ENCODE measurements around the gene RCE1.

RCE1 gene

DNA sequence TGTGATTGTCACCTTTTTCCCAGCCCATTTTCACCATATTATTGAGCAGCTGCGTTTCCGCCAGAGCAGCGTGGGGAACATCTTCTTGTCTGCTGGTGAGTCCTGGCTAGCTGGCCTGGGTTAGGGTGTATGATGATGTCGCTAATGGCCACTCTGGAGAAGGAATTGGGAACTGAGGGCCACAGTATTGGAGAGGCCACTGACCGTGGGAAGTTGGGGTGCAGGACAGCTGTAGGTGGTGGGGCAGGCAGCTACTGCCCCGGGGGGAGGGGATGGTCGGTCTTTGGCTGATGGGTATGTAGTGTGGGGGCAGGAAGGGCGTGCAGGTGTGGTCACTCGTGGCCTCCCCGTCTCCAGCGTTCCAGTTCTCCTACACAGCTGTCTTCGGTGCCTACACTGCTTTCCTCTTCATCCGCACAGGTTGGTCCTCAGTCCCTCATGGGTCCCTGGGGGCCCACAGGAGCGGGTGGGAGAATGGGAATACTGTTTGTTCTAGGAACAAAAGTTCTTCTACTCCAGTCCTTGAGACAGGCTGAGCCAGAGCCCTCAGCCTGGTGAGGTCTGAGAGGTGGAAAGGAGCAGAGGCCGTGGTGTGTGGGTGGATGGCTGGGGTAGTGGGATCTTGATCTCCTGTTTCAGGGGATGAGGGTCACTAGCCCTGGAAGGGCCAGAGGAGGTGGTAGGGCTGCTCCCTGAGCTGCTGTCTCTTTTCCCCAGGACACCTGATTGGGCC is 2.1 kb downstream of the RCE1 start:
- FAIRE-seq: no peak

DNA sequence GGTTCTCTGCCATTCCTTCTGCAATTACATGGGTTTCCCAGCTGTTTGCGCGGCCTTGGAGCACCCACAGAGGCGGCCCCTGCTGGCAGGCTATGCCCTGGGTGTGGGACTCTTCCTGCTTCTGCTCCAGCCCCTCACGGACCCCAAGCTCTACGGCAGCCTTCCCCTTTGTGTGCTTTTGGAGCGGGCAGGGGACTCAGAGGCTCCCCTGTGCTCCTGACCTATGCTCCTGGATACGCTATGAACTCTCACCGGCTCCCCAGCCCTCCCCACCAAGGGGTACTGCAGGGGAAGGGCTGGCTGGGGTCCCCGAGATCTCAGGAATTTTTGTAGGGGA is 2.6 kb downstream of the RCE1 start:
- no peak for FAIRE-seq

DNA sequence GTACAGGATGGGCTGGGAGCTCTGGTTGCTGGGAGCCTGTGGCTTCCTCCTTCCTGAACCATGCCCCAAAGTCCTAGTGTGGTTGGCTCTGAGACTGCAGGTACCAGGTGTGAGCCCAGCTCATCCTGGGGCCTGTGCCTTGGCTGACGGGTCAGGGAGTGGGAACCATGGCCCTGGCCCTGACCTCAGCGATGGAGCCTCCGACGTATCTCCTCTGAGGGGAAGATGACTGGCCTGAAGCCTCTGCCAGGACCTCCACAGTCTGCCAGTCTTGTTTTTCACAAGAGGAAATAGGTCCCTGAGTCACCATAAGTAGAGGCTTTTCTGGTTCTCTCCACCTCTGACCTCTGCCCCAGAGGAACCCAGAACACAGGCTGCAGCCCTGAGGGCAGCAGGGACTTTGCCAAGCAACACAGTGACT is 3.4 kb downstream of the RCE1 start:
- FAIRE-seq: no peak

DNA sequence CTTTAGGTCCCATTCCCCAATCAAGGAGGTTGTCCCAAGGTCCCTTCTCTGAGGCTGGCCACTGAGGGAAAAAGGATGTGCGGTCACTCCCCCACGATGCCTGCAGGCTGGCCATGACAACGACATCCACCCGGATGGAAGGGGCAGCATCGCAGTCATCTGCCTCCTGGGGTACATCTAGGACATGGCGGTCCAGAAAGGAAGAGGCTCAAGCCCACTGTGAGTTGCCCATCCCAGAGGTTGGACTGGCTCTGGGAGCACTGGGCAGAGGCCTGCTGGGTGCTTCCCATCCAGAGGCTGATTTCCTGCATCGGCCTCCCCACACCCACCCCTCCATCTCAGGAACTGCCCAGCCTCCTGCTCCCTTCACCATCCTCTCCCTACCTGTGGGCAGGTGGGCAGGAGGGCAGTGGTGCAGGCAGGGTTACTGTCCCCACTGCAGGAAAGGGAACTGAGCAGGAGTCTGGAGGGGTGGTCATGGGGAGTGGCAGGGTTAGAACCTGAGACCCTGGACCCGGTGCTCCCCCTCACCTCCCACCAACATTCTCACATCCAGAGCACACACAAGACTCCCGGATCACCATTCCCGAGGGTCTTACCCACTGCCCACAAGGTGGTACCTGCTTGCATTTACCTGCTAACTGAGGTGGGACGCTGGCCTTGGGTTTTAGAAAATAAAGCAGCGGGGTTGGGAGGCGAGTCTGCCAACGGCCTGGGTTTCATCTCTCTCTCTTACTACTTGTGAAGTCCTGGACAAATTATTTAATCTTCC is 4.4 kb downstream of the RCE1 start:
- no peak for FAIRE-seq

DNA sequence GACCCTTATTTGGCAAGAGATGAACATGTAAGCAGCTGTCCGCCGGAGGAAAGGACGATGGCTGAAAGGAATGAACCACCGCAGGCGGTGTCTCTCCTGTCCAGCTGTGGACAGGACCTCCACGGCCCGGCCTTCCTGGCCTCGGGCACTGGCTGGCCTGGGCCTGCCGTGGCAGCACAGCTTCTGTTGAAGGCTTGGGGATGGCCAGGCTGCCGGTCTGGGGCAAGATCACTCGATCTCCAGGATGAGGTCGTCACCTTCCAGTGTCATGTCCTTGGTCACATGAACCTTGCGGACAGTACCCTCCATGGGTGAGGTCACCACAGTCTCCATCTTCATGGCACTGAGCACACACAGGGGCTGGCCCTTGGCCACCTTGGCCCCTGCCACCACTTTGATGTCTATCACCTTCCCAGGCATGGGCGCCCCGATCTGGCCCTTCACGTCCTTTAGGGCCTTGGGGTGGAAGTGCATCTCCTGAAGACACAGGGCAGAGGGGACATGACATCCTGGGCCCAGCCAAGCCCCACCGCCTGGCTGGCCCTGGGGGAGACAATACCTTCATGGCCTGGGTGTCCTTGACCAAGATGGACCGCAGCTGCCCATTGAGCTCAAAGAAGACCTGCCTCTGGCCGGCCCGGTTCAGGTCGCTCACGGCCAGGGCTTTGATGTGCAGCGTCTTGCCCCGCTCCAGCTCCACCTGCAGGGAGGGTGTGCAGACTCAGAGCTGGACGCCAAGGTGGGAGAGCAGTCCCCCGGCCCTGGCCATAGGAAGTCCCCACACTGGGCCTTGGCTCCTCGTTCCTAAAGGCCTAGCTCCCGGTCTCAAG is 5.6 kb downstream of the RCE1 start:
- FAIRE-seq: no peak

DNA sequence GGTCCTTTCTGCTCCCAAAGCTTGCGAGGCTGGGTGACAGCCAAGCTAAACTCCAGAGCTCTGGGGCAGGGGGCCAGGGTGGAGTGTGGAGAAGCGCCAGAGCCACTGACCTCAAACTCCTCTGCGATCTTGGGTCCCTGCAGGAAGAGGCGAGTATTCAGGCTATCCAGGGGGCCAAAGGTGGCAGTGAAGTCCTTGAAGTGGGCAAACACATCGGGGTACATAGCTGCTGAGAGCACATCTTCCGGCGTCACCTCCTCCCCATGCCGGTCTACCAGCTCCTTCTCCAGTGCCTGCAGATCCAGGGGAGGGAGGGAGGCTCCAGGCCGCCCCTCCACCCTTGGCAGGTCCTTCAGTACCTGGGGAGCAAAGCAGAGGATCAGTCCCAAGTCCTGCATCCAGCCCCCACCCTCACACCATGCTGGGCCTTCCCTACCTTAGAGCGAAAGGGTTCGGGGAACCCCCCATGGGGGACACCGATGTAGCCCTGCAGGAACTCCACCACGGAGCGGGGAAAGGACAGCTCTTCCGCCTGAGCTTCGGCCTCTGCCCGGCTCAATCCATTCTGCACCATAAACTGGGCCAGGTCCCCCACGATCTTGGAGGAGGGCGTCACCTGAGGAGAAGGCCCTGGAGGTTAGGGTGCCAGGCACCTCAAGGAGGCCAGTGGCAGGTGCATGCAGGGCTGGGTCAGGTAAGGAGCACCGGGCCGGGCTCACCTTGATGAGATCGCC is 6.4 kb downstream of the RCE1 start:
- no peak for FAIRE-seq

DNA sequence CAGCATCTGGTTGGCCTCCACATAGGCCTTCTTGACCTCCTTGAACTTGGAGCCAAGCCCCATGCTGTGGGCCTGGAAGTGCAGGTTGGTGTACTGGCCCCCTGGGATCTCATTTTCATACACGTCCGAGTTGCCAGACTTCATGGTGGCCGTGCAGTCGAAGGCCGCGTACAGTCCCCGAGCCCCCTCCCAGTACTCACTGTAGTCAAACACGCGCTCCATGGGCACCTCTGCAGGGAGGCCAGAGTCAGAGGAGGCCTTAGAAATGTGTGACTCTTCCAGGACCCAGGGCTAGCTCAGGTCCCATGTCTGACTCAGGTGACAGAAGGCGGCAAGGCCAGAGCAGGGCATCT is 7.0 kb downstream of the RCE1 start:
- no peak for FAIRE-seq

DNA sequence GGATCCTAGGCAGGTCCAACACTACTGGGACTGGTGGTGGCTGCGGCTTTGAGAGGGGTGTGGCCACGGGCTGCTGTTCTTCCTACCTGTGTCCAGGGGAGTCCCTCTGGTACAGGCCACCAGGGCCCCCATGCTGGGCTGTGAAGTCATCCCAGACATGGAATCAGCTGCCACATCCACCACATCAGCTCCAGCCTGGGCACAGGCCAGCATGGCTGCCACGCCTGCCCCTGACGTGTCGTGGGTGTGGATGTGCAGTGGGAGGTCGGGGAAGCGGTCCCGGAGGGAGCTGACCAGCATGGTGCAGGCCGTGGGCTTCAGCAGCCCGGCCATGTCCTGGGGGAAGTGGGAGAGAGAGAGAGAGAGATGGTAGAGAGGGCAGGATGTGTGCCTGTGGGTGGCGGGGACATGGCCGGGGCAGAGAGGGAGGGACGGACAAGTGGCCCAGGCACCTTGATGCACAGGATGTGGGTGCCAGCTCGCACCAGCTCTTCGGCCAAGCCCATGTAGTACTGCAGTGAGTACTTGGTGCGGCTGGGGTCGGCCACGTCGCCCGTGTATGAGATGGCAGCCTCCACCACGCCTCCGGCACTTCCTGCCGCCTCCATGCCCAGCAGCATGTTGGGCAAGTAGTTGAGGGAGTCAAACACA is 7.5 kb downstream of the RCE1 start:
- no peak for FAIRE-seq

DNA sequence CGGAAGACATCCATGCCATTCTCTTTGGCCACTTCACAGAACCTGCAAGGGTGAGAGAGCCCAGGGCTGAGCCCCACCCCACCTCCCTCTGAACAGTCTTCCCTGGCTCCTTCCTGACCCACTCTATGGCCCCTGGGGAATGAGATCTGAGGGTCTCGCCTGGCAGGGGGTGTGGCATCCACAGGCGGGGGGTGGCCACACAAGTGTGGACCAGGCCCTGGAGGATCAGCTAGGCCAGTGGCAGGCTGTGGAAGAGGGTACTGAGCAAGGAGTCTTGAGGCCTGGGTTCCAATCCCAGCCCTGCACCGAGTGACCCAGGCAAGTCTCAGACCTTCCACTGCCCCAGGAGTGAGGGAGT is 8.0 kb downstream of the RCE1 start:
- no peak for FAIRE-seq

DNA sequence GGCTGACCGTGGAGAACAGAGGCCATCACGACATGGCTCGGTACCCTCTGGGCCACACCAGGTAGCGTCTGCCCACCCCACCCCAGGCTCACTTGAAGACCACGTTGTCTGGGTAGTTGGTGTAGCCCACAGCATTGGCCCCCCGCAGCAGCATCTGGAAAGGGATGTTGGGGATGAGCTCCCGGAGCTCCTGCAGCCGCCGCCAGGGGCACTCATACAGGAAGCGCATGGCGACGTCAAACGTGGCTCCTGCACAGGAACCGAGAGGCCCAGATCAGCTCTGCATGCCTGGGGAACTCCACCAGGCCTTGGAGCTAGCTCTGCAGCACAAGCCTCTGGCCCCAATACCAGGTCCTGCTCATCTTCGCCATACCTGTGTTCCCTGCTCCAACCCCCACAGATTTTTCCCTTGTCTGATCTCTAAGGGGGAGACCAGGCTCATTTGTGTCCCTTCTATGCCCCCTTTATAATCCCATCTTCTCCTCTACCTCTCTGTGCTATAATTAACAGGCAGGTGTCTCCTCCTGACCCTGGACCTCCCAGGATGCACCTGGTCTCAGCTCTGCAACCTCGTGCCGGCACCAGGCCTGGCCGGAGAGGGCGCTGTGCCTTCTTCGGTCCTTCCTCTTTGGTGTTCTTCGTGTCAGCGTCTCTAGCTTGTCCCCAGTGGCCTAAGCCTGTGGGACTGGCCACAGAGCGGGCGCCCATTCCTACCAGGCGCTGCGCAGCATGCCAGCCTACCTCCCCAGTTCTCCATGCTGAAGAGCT is 8.6 kb downstream of the RCE1 start:
- FAIRE-seq: no peak

DNA sequence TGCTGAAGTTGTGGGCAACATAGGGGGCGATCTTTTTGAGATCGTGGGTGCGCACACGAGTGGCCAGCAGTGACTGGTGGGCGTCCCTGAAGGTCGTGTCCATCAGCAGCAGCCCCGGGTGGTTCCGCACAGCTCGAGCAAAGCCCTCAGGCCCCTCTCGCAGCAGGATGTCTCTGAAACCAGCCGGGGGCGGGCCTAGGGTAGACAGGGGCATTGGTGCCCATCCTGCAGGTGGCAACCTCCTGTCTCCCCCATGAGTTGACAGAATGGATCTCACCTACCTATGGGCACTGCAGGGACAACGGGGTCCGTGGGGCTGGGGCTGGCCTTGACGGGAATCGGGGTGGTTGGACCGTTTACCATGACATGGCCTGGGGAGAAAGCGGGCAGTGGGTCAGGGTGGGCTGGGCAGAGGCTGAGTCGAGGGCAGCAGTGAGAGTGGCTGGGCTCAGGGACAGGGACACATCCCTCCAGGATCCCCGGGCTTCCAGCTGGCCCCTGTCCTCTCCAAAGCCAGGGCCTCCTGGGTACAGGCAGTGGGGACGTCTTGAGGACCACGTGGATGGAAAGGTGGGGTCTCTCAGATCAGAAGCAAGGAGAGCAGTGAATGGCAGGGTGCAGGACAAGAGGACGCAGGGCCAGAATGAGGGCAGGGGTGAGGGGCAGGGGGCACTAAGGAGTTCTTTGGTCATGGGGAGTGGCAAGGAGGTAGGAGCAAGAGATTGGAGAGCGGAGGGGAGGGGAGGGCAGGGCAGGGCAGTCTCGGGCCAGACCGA is 9.4 kb downstream of the RCE1 start:
- no peak for FAIRE-seq

DNA sequence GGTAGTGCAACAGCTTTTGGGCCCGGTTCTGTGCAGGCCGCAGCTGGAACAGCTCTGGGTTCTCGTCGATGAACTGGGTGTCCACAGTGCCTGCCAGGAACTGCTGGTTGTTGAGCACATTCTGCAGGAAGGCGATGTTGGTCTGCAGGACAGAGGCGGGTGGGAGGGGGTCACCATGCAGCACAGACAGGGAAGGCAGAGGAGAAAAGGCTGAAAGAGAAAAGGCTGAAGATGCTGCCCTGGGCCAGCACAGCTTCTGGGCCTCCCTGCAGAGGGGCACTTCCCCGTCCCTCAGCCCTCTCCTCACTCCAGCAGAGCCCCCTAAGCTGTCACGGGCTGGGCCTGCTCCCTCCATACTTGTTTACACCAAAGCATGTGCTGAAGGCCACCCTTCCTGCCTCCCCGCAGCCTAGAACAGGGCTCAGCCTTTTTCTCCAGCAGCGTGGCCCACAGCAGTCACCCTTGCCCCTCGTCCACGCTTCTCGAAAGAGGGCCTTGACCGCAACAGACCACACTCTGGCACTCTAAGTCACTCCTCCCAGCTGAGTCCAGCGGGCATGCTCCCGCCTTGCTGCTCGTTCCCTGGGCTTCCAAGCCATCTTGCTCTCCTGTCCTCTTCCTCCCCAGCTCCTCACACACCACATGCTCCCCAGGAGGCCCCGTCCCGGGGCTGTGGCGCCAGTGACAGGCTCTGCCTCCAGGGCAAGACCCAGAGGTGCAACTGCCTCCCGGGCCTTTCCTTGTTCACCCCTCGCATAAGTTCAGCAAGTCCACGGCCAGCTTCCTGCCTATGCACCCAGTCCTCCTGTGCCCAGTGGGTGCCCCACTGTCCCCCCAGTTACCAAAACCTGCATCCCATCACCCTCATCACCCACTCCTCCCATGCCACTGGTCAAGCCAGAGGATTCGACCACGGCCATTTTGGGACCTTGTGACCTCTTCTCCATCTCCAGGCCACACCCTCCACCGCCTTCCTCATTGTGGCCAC is 10.3 kb downstream of the RCE1 start:
- FAIRE-seq: no peak

DNA sequence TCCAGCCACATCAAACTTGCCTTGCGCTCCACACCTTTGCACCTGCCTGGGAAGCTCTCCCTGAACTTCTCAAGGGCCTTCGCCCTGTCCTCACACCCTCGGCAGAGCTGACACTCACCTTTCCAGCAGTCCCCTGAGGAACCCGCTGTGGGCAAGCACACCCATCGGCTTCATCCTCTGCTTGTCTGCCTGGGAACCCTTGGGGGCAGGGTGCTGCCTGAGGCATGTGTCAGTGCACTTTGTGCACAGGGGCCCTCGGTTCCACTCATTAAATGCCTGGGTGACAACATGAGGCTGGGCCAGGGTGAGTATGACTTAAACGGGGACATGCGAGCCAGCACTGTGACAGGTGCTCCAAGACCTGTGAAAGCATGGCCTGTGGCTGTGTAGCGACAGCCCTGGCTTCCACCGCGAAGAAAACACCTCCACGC is 11.0 kb downstream of the RCE1 start:
- FAIRE-seq: no peak

DNA sequence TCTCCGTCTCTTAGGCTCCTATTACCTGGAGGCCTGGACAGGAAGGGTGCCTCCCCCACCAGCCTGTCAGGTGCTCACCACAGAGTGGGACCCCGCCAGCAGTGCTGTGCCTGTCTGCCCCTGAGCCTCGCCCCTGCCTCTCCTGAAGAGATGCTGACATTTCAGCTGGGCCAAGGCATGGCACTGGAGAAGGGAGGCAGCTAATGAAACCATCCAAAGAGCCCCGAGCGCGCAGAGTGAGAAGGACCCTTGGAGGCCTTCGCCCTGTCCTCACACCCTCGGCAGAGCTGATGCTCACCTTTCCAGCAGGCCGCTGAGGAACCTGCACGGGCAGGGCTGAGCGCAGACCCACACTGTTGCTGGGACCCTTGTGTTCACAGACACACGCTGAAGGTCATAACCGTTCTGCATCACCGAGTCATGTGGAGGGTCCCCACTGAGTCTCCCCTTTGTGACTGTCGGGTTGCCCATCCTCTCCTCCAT is 11.5 kb downstream of the RCE1 start:
- FAIRE-seq: no peak

DNA sequence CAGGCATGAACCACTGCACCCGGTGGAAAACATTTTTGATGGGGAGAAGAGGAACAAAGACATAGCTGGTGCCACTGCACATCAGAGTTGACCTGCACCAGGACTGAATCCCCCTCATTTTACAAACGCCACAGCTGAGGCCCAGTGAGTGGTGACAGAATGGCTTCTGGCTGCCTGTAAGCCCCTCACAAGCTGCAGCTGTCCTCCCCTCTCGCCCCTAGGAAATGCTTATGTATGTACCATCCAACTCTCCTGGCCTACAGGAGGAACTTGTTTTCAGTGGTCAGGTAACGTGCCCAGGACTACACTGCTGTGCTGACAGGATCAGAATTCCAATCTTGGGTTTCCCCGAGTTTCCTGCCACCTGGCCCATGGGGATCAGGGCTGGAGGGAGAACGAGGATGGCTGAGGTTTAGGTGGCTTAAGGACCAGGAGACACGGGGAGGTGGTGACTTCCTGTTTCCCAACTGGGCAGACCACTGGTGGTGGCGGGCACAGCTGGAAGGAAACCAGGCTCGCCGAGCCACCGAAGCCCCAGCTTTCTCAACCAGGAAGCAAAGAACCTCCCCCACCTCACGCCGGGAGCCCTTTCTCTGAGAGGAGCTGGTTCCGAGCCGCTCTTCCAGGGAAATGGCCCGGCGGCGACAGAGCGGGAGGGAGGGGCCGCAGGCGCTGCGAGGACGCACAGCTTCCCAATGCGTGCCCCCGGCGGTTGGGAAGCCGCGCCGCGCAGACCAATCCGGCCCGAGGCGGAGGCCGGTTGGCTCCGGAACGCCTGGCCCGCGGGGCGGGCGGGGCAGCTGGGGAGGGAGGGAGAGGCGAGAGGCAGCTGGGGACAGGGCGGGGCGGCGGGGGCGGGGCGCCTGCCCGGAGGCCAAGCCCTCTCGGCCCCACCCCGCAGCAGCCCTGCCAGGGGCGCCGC is 12.6 kb downstream of the RCE1 start:
- no peak for FAIRE-seq

DNA sequence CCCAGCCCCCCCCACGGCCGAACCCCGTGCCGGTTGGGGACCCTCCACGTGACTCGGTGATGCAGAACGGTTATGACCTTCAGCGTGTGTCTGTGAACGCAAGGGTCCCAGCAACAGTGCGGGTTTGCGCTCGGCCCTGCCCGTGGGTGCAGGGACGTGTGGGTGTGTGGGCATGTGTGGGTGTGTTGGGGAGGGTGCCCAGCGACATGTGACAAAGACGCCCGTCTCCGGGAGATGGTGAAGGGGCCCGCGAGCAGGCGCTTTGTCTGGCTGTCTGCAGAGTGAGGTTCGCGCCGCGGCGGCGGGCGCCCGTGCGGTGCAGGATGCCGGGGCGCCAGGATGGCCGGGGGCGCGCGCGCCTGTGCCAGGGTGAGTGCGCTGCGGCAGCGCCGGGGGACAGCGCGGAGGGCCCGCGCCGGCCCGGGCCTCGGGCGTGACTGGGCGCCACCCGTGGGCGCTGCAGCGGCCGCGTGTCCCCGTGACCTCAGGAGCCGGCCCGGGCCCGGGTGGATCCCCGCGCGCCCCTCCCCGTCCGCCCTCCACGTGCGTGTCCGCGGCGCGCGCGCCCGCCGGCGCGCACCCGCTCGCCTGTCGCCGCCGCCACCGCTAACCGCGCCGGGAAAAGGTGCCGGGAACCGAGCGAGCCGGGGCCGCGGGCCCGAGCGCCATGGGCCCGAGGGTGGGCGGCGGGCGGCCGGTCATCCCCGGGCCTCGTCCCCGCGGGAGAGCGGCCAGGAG is 13.4 kb downstream of the RCE1 start, which contains the start of gene LRFN4:
TSS of gene LRFN4 (plus strand) at position 569 of the 738 bp plus-strand sequence. CDS start 681 bp downstream, outside the sequence.
- FAIRE-seq: no peak

DNA sequence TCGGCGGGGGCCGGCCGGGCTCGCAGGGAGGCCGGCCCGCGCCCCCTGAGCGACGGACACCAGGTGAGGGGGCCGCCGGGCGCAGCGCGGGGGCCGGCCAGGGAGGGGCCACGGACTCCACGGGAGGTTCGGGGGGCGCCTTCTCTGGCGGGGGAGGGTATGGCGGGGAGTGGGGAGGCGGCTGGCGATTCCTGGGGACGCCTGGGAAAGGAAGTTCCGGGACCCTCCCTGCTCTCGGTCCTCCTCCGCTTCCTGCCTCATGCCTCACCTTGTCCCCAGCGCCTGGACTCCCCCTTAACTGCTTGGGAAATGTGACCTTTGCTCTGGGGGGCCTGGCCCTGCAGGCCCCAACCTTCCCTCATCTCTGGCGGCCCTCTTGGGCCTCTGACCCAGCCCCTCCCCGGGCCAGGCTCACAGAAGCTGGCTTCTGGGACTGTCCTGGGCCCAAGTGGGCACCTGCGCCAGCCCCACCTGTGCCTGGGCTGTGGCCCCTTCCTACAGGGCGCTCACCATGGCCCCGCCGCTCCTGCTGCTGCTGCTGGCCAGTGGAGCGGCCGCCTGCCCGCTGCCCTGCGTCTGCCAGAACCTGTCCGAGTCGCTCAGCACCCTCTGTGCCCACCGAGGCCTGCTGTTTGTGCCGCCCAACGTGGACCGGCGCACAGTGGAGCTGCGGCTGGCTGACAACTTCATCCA is 14.1 kb downstream of the RCE1 start:
- FAIRE-seq: no peak

Data from islet of Langerhans (tissue), 1 donor.